ENCODE measurements around the gene FAM237B. TPM values are rescaled to one million over a fixed set of nuclear protein-coding genes. Genes with fewer than 3 reads are reported as not detected.

The FAM237B gene
- total RNA-seq, 2 experiments from 2014 or later: not detected

Other genes starting within 250 kb of the FAM237B start
- under 1 TPM; 0.41 to 0.50 TPM for gene STEAP1, start 166.8 kb downstream of the FAM237B start, total RNA-seq
- gene STEAP2, start 109.6 kb downstream of the FAM237B start, total RNA-seq: not detected
- gene CFAP69, start 76.1 kb downstream of the FAM237B start, total RNA-seq: under 1 TPM in 1 of 2 experiments, not detected in 1; 0.48 TPM
- 10 to 100 TPM; 32.9 to 33.2 TPM for gene GTPBP10, start 25.4 kb upstream of the FAM237B start, total RNA-seq
- 1 to 10 TPM; 6.9 to 8.3 TPM for gene CLDN12, start 82.2 kb upstream of the FAM237B start, total RNA-seq
- not detected for gene PTTG1IP2, start 148.3 kb upstream of the FAM237B start, total RNA-seq